Karpas-422 (cell line): Measurements from ENCODE around the gene EXT2. TPM values are rescaled to one million over a fixed set of nuclear protein-coding genes. Genes with fewer than 3 reads are reported as not detected.

ENCODE experiments used
- DNase-seq: peaks from one replicate; pipeline ENCODE4 v3.0.0-alpha.2; 2015
- H2AFZ ChIP-seq: fragments of 200-600 bp; sonication (generic); 2 replicates; pipeline ENCODE4 v1.6.1; 2014; ENCODE audit warnings: antibody characterized with exemption, low read length, mixed read lengths
- H3K27ac ChIP-seq: fragments of 200-600 bp; sonication (generic); 2 replicates; pipeline ENCODE4 v1.5.1; 2014; ENCODE audit warnings: mild to moderate bottlenecking, low read length, moderate library complexity
- H3K27me3 ChIP-seq: fragments of 200-600 bp; sonication (generic); 2 replicates; pipeline ENCODE4 v1.6.1; 2014; ENCODE audit warnings: low read length, mixed read lengths
- H3K36me3 ChIP-seq: fragments of 200-600 bp; sonication (generic); 2 replicates; pipeline ENCODE4 v1.6.1; 2014; ENCODE audit warnings: low read length, mixed read lengths; ENCODE audit not compliant: insufficient read depth
- H3K4me1 ChIP-seq: fragments of 200-600 bp; sonication (generic); 2 replicates; pipeline ENCODE4 v1.6.1; 2014; ENCODE audit warnings: mild to moderate bottlenecking, low read length, mixed read lengths
- H3K4me2 ChIP-seq: fragments of 200-600 bp; sonication (generic); 2 replicates; pipeline ENCODE4 v1.6.1; 2014; ENCODE audit warnings: low read length, low read depth, mild to moderate bottlenecking; ENCODE audit not compliant: poor library complexity, severe bottlenecking
- H3K4me3 ChIP-seq: fragments of 200-600 bp; sonication (generic); 2 replicates; pipeline ENCODE4 v1.5.1; 2014; ENCODE audit warnings: mild to moderate bottlenecking, antibody characterized with exemption, low read length, mixed read lengths
- H3K79me2 ChIP-seq: fragments of 200-600 bp; sonication (generic); 2 replicates; pipeline ENCODE4 v1.6.1; 2014; ENCODE audit warnings: mild to moderate bottlenecking, low read length, mixed read lengths
- H3K9ac ChIP-seq: fragments of 200-600 bp; sonication (generic); 2 replicates; pipeline ENCODE4 v1.6.0; 2014; ENCODE audit warnings: low read length
- H3K9me2 ChIP-seq: fragments of 200-600 bp; sonication (generic), shearing (Covaris generic); replicated peaks from 2 replicates; pipeline ENCODE4 v1.6.0; 2014; ENCODE audit warnings: mild to moderate bottlenecking, low read length, moderate library complexity; ENCODE audit not compliant: insufficient read depth
- H3K9me3 ChIP-seq: fragments of 300-700, 200-600 bp; sonication (generic); 2 replicates; pipeline ENCODE4 v1.6.1; 2014; ENCODE audit warnings: low read length, mixed read lengths
- H4K20me1 ChIP-seq: fragments of 200-600 bp; sonication (generic); 2 replicates; pipeline ENCODE4 v1.6.1; 2014; ENCODE audit warnings: mild to moderate bottlenecking, antibody characterized with exemption, low read length, low read depth; ENCODE audit not compliant: insufficient read depth
- total RNA-seq: library from RNA; depleted of rRNA; stranded (reverse); fragments of >200 nt; shearing (Covaris generic); gene quantifications from 2 replicates; pipeline ENCODE4 v1.2.3, GENCODE V29; 2014; ENCODE audit warnings: low replicate concordance

The EXT2 gene
- total RNA-seq, 1 experiment from 2014 or later = 64.0 TPM

- Histone ChIP-seq H3K36me3 (peaks cover 31% of the 10 kb centered on the region; the same call in 1 of the 2 replicates), H3K27me3 (no peaks in the 10 kb centered on the region), H2AFZ (no peak overlapping the region), H3K9me3 (no peaks in the 10 kb centered on the region), H3K79me2 (0 out of 2 replicates have a peak, but pooled peaks cover 3% of the 10 kb centered on the region), H3K4me3 (no peak overlapping the region), H3K9ac (no peak overlapping the region), H3K4me2 (no peak overlapping the region), H4K20me1 (no peaks in the 10 kb centered on the region), H3K9me2 (no peaks in the 10 kb centered on the region), H3K27ac (no peak overlapping the region), H3K4me1 (peaks cover 4% of the 10 kb centered on the region; the same call in 1 of the 2 replicates)
- DNase-seq = no peak
Observed at GRCh38 chr11:44128729-44129128, 33.3 kb downstream of the EXT2 start.

DNA sequence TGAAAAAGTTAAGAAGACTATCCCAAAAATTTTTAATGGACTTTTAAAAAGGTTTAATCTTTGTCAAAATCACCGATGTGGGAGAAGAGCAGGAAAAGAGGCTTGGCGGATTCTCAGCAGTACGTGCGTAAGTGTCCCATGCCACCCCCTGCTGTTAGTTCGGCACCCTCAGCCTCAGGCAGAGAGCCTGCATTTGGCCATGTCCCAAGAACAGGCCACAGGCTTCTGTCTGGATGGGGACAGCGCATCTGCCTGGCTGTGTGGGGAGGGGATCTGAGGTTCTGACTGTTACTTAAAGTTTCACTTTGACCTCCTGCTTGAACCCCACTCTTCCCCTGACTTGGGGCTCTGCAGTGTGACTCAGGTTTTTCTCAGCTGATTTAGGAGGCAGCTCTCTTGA lies 35.3 kb downstream of the EXT2 start:
- Histone ChIP-seq H2AFZ (no peak overlapping the region), H3K27me3 (no peaks in the 10 kb centered on the region), H3K4me1 (peaks cover 4% of the 10 kb centered on the region; the same call in 1 of the 2 replicates), H3K79me2 (0 out of 2 replicates have a peak, but pooled peaks cover 3% of the 10 kb centered on the region), H3K9me2 (no peaks in the 10 kb centered on the region), H4K20me1 (no peaks in the 10 kb centered on the region), H3K9me3 (no peaks in the 10 kb centered on the region), H3K4me2 (no peak overlapping the region), H3K27ac (no peak overlapping the region), H3K9ac (no peak overlapping the region), H3K36me3 (peaks cover 28% of the 10 kb centered on the region; the same call in 1 of the 2 replicates), H3K4me3 (no peak overlapping the region)
- DNase-seq = no peak

GRCh38 chr11:44133335-44133946 lies 38.0 kb downstream of the EXT2 start:
- no peak overlapping the region for H2AFZ ChIP-seq
- H3K4me2 ChIP-seq = no peak overlapping the region
- H3K9me3 ChIP-seq = no peaks in the 10 kb centered on the region
- 0 out of 2 replicates have a peak, but pooled peaks cover 3% of the 10 kb centered on the region for H3K79me2 ChIP-seq
- no peak overlapping the region for H3K27ac ChIP-seq
- H3K9me2 ChIP-seq = no peaks in the 10 kb centered on the region
- peaks cover 18% of the 10 kb centered on the region; the same call in 1 of the 2 replicates for H3K36me3 ChIP-seq
- DNase-seq = peak; percentile 65
- H3K4me1 ChIP-seq = peaks cover 4% of the 10 kb centered on the region; the same call in 1 of the 2 replicates
- H4K20me1 ChIP-seq = no peaks in the 10 kb centered on the region
- H3K9ac ChIP-seq = no peak overlapping the region
- H3K4me3 ChIP-seq = no peak overlapping the region
- H3K27me3 ChIP-seq = no peaks in the 10 kb centered on the region

DNA sequence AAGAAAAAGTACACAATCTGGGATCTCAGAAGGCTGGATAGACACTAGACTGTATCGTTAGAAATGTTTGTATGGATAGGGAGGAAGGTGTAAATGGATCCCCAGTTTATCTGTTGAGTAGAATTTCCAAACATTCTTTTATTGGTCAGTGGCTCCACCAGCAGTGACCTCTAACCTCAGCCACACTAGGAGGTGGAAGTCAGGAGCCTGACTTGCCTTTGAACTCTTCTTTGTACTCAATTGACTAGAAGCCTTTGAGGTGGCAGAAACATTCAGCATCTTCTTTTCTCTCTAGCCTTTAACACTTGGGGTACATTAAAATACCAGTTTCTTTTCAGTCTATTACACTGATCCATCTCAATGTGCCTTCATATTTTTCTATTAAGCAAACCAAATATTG lies 39.1 kb downstream of the EXT2 start:
- Histone ChIP-seq H3K4me3 (no peak overlapping the region), H3K9ac (no peak overlapping the region), H3K79me2 (no peaks in the 10 kb centered on the region), H3K4me2 (no peak overlapping the region), H3K9me3 (no peaks in the 10 kb centered on the region), H3K27ac (no peak overlapping the region), H2AFZ (no peak overlapping the region), H3K4me1 (no peaks in the 10 kb centered on the region), H4K20me1 (no peaks in the 10 kb centered on the region), H3K27me3 (no peaks in the 10 kb centered on the region), H3K9me2 (no peaks in the 10 kb centered on the region), H3K36me3 (peaks cover 10% of the 10 kb centered on the region; the same call in 1 of the 2 replicates)
- DNase-seq = no peak

- no peaks in the 10 kb centered on the region for H3K36me3 ChIP-seq
- no peaks in the 10 kb centered on the region for H3K27me3 ChIP-seq
- H3K4me2 ChIP-seq = no peak overlapping the region
- no peaks in the 10 kb centered on the region for H4K20me1 ChIP-seq
- no peak overlapping the region for H3K9ac ChIP-seq
- peaks cover 2% of the 10 kb centered on the region; the same call in 1 of the 2 replicates for H3K79me2 ChIP-seq
- H3K9me3 ChIP-seq = no peaks in the 10 kb centered on the region
- no peak overlapping the region for H3K4me3 ChIP-seq
- no peak for DNase-seq
- H2AFZ ChIP-seq = no peak overlapping the region
- H3K27ac ChIP-seq = no peak overlapping the region
- H3K4me1 ChIP-seq = peaks cover 13% of the 10 kb centered on the region
- H3K9me2 ChIP-seq = no peaks in the 10 kb centered on the region
Observed at GRCh38 chr11:44136176-44136945, 40.9 kb downstream of the EXT2 start.

GRCh38 chr11:44137057-44137456 lies 41.6 kb downstream of the EXT2 start:
- Histone ChIP-seq H3K9ac (no peak overlapping the region), H3K4me3 (no peak overlapping the region), H3K4me1 (peaks cover 14% of the 10 kb centered on the region)

GRCh38 chr11:44138286-44138685 lies 42.8 kb downstream of the EXT2 start:
- peaks cover 14% of the 10 kb centered on the region for H3K4me1 ChIP-seq
- no peaks in the 10 kb centered on the region for H3K27me3 ChIP-seq
- H3K4me2 ChIP-seq = no peak overlapping the region
- H3K36me3 ChIP-seq = no peaks in the 10 kb centered on the region
- H4K20me1 ChIP-seq = no peaks in the 10 kb centered on the region
- no peak overlapping the region for H2AFZ ChIP-seq
- H3K27ac ChIP-seq = no peak overlapping the region
- no peaks in the 10 kb centered on the region for H3K9me3 ChIP-seq
- peaks cover 7% of the 10 kb centered on the region for H3K79me2 ChIP-seq
- H3K4me3 ChIP-seq = no peak overlapping the region
- DNase-seq = no peak
- H3K9me2 ChIP-seq = no peaks in the 10 kb centered on the region
- H3K9ac ChIP-seq = no peak overlapping the region

More at GRCh38 chr11:44137057-44137456, 41.6 kb downstream of the EXT2 start:
- Histone ChIP-seq H2AFZ (no peak overlapping the region), H3K9me2 (no peaks in the 10 kb centered on the region), H3K27ac (no peak overlapping the region), H3K9me3 (no peaks in the 10 kb centered on the region), H3K27me3 (no peaks in the 10 kb centered on the region), H3K36me3 (no peaks in the 10 kb centered on the region), H4K20me1 (no peaks in the 10 kb centered on the region), H3K4me2 (no peak overlapping the region), H3K79me2 (peaks cover 7% of the 10 kb centered on the region)
- no peak for DNase-seq

DNA sequence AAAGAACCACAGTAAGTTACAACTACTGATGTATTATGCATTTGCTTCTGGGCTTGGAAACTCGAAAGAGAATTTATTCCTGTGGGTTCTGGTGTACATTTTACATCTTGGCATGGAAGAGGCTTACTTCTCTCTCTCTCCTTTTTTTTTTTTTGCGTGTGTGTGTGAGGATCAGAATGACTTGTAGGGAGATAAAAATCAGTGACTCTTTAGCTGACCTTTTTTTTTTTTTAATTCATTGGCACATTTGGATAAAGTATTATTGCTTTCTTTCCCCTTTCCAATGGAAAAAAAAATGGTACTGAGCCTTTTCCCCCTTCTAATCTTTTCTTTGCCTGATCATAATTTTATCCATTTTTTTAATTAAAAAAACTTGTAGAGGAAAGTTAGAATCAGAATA lies 43.5 kb downstream of the EXT2 start:
- no peaks in the 10 kb centered on the region for H4K20me1 ChIP-seq
- H3K9ac ChIP-seq = no peak overlapping the region
- no peak overlapping the region for H3K4me2 ChIP-seq
- DNase-seq = no peak
- no peak overlapping the region for H3K27ac ChIP-seq
- H3K79me2 ChIP-seq = peaks cover 7% of the 10 kb centered on the region
- H3K27me3 ChIP-seq = no peaks in the 10 kb centered on the region
- H3K4me1 ChIP-seq = peaks cover 14% of the 10 kb centered on the region
- no peak overlapping the region for H2AFZ ChIP-seq
- no peaks in the 10 kb centered on the region for H3K9me2 ChIP-seq
- H3K9me3 ChIP-seq = no peaks in the 10 kb centered on the region
- H3K36me3 ChIP-seq = no peaks in the 10 kb centered on the region
- no peak overlapping the region for H3K4me3 ChIP-seq
